ENCODE measurements around the gene FIGN. TPM values are rescaled to one million over a fixed set of nuclear protein-coding genes. Genes with fewer than 3 reads are reported as not detected.
A peak's percentile ranks its signal among the peaks of the same experiment; 100 is the strongest.

The FIGN gene
- total and polyA plus RNA-seq, 2 of the 13 experiments (the other 11 are each of a cell fraction or from before 2014, with no cell fraction given): 6.6 to 6.7 TPM

- TF ChIP-seq FOXJ3 (CRISPR knock-in tag; IDR thresholded peaks at IDR 0.05; ENCODE audit: borderline replicate concordance): peak; percentile 75; the same call in 1 of the 2 replicates
- peak; percentile 59; the same call in 1 of the 2 replicates for TF ChIP-seq MIXL1 (CRISPR knock-in tag; IDR thresholded peaks at IDR 0.05)
- no peak for TF ChIP-seq AKNA (CRISPR knock-in tag; IDR thresholded peaks at IDR 0.05; ENCODE audit: borderline replicate concordance)
- 0 out of 2 replicates have a peak, but pooled peaks have one; percentile 31 for TF ChIP-seq IRF2 (CRISPR knock-in tag; IDR thresholded peaks at IDR 0.05)
- TF ChIP-seq RFXANK (CRISPR knock-in tag; IDR thresholded peaks at IDR 0.05): no peak
- TF ChIP-seq, protein P1, sequence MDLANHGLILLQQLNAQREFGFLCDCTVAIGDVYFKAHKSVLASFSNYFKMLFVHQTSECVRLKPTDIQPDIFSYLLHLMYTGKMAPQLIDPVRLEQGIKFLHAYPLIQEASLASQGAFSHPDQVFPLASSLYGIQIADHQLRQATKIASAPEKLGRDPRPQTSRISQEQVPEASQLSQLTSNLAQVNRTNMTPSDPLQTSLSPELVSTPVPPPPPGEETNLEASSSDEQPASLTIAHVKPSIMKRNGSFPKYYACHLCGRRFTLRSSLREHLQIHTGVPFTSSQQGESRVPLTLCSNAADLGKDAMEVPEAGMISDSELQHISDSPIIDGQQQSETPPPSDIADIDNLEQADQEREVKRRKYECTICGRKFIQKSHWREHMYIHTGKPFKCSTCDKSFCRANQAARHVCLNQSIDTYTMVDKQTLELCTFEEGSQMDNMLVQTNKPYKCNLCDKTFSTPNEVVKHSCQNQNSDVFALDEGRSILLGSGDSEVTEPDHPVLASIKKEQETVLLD (CRISPR knock-in tag; IDR thresholded peaks at IDR 0.05; ENCODE audit: low read depth): no peak
- TF ChIP-seq SOX13 (IDR thresholded peaks at IDR 0.05): no peak
- 0 out of 4 replicates have a peak, but pooled peaks of 1 of the 2 experiments have one; percentile 33 for TF ChIP-seq SOX13 (CRISPR knock-in tag; conservative IDR thresholded peaks at IDR 0.05 in 1 of 2, IDR thresholded peaks at IDR 0.05 in 1 of 2)
- peak; percentile 42; the same call in 1 of the 2 replicates for TF ChIP-seq SALL1 (CRISPR knock-in tag; IDR thresholded peaks at IDR 0.05)
- TF ChIP-seq, protein P2, sequence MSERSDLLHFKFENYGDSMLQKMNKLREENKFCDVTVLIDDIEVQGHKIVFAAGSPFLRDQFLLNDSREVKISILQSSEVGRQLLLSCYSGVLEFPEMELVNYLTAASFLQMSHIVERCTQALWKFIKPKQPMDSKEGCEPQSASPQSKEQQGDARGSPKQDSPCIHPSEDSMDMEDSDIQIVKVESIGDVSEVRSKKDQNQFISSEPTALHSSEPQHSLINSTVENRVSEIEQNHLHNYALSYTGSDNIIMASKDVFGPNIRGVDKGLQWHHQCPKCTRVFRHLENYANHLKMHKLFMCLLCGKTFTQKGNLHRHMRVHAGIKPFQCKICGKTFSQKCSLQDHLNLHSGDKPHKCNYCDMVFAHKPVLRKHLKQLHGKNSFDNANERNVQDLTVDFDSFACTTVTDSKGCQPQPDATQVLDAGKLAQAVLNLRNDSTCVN (CRISPR knock-in tag; IDR thresholded peaks at IDR 0.05; ENCODE audit: borderline replicate concordance): peak; percentile 90
- 0 out of 2 replicates have a peak, but pooled peaks have one; percentile 13 for TF ChIP-seq ZKSCAN8 (CRISPR knock-in tag; IDR thresholded peaks at IDR 0.05; ENCODE audit: borderline replicate concordance)
- TF ChIP-seq ZNF362 (CRISPR knock-in tag; IDR thresholded peaks at IDR 0.05; ENCODE audit: borderline replicate concordance): peak; percentile 87
- no peak for TF ChIP-seq AFF4 (CRISPR knock-in tag; IDR thresholded peaks at IDR 0.05)
Measured at GRCh38 chr2:163667064-163667887, 68.5 kb downstream of the FIGN start (continued).

All from HepG2 (cell line).